SHP77 treated with DMSO at 0.1 percent for 48 hours (cell line): ENCODE data around the gene OR6C2.
"Not testable (repeated sequence)": the region's sequence is repeated elsewhere in the genome, so short reads cannot be mapped to it uniquely, and the experiment has no call there.

Experiments
- DNase-seq: peaks from one replicate; lab custom pipeline; 2025; lab: John Stamatoyannopoulos, UW

The OR6C2 gene

DNA sequence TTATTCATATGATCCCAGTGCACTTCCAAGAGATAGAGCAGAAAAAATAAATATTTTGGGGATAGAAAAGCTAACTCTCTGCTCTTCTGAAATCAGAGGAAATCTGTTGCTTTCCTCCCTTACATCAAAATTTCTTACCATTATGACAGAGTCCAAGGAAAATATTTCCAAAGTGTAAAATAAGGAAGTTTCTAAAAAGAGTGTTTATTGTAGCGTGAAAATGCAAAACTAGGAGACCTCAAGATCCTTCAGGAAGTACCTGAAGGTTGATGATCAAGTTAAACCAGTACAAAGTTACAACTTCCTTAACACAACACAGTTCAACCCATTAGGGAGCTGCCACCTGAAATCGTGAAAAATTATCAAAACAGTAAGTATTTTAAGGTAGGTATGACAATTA, at the start of gene OR6C2:
TSS of gene OR6C2 (plus strand) at position 301 of the 400 bp plus-strand sequence. CDS start 8,138 bp downstream, outside the sequence.
- DNase-seq: no peak

DNA sequence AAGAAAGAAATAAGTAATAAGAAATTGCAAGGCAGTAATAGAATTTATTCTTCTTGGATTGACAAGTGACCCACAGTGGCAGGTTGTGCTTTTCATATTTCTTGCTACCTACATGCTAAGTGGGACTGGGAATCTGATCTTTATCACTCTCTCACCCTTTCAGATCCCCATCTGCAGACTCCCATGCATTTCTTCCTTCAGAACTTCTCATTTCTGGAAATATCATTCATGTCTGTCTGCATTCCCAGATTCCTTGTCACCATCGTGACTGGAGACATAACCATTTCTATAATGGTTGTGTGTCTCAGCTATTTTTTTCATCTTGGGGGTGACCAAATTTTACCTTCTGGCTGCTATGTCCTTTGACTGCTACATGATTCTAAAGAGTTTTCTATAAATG, 47.5 kb upstream of the OR6C2 start:
- no peak for DNase-seq

DNA sequence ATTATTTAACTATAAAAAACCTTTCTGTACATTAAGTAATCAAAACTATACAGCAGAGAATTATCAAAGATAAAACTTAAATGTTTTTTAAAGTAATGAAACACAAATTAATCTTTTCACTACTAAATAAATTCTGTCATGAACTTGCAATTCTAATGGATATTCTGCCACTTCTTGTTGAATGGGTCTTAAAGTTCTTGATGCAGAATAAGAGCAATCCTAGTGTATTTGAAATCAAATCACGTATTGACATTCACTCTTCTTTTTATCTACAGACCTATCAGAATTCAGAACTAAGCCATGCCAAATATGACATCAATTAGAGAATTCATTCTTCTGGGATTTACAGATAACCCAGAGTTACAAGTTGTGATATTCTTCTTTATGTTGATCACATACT, 43.6 kb upstream of the OR6C2 start, which contains the start of gene OR6C65:
TSS of gene OR6C65 (plus strand) at position 301 of the 400 bp plus-strand sequence. CDS start at position 301, 0 bp downstream.
- no peak for DNase-seq

DNA sequence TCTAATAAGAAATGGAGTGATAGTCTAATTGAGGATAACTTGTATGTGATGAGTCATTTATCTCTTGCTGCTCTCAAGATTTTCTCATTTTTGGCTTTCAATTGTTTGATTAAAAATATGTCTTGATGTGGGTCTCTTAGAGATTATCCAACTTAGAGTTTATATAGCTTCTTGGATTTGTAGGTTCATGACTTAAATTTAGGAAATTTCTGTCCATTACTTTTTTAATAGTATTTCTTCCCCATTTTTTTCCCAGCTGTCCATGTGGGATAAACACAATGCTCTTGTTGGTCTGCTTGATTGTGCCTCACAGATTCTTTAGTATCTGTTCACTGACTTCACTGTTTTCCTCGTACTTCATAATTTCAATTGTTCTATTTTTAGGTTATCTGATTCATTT, 36.0 kb upstream of the OR6C2 start:
- no peak for DNase-seq

DNA sequence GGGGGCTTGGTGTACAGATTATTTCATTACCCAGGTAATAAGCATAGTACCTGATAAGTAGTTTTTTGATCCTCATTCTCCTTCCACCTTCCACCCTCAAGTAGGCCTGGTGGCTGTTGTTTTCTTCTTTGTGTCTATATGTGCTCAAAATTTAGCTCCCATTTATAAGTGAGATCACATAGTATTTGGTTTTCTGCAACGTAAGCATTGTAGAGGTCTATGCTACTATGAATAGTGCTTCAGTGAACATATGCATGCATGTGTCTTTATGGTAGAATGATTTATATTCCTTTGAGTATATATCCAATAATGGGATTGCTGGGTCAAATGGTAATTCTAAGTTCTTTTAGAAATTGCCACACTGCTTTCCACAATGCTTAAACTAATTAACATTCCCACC, 34.7 kb upstream of the OR6C2 start:
- DNase-seq: not testable (repeated sequence)

DNA sequence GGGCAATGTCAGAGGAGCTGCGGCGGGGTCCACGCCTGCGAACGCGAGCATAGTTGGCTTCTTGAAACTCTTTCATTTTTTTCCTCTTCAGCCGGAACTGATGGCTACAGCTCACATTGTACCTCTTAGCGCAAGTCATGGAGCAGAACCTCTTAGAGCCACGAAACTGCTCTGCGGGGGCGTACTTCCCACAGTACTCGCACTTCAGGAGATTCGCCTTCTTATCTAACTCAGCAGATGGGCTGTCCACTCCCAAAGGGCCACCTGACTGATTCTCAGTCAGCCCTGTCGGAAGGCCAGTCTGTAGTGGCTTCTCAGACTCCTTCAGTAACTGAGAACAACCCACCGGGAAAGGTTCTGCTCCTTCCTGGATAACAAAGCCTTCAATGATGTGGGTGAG, 31.7 kb upstream of the OR6C2 start:
- not testable (repeated sequence) for DNase-seq

DNA sequence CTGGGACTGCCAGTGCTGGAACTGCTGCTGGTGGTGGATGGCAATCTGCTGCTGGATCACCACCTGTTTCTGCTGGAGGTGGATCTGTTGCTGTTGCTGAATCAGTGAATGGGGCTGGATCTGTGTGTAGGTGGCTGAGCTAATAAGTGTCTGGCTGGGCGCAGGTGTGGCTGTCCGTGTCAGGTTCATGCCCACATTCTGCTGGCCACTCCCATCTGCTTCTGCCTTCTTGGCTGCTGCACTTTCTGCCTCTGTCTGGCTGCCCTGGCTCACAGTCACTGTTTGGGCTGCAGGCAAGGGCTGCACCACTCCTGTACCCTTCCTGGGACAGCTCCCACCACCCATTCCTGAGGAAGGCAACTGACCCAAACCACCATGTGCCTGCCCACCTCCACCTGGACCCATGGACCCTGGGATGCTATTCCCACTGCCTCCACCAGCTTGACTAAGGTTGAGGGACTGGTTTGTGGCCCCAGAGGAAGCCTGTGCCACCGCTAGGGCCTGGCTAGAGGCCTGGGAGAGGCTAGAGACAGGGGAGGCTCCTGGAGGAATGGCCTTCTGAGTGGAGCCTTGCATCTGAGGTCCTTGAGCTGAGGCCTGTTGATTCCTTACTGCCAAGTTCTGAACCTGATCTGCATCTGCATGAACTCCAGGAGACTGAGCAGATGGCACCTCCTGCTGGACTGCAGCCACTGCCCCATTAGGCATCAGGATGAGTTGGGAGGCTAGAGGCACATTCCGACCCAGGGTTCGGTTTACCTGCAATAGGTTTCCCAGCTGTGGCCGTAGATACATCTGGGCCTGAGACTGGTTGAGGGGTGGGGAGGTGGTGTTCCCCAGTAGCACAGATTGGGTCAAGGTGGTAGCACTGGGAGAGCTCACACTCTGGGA, 30.1 kb upstream of the OR6C2 start:
- not testable (repeated sequence) for DNase-seq

DNA sequence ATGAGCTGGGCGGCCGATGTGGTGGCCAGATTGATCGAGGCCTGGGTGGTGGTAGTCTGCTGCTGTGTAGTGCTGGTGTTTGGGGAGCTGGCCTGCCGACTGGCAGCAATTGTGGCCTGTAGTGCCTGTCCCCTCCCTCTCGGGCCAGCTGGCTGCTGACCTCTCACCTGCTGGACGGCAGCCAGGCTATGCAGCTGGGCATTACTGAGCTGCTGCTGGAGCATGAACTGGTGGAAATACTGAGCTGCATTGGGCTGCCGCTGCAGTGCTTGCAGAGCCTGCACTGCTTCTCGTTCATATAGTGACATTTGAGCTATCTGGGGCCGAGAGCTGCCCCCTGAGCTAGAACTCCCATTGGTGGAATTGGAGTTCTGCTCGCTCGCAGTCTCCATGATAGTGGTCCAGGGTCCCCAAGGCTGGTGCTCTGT, 29.5 kb upstream of the OR6C2 start:
- DNase-seq: not testable (repeated sequence)

DNA sequence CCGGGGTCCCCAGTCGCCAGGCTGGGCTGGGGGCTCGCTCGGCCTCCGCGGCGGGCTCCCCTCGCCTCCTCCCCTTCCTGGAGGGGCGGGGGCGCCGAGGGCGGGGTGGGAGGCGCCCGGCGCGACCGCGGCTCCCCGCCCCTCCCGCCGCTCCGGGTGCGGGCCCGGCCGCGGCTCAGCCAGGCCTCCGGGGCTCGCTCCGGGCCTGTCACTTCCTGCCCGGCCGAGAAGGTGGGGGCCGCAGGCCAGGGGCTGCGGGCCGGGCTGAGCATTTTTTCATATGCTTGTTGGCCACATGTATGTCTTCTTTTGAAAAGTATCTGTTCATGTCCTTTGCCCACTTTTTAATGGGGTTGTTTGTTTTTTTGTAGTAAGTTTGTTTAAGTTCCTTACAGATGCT, 29.0 kb upstream of the OR6C2 start:
- DNase-seq: not testable (repeated sequence)

DNA sequence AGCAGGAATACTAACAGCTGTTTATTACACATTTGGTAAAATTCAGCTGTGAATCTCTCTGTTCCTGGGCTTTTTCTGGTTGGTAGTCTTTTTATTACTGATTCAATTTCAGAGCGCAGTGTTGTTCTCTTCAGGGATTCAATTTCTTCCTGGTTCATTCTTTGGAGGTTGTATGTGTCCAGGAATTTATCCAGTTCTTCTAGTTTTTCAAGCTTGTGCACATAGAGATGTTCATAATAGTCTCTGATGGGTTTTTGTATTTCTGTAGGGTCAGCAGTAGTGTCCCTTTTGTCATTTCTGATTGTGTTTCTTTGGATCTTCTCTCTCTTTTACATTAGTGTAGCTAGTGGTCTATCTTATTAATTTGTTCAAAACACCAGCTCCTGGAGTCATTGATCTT, 26.9 kb upstream of the OR6C2 start:
- DNase-seq: no peak

DNA sequence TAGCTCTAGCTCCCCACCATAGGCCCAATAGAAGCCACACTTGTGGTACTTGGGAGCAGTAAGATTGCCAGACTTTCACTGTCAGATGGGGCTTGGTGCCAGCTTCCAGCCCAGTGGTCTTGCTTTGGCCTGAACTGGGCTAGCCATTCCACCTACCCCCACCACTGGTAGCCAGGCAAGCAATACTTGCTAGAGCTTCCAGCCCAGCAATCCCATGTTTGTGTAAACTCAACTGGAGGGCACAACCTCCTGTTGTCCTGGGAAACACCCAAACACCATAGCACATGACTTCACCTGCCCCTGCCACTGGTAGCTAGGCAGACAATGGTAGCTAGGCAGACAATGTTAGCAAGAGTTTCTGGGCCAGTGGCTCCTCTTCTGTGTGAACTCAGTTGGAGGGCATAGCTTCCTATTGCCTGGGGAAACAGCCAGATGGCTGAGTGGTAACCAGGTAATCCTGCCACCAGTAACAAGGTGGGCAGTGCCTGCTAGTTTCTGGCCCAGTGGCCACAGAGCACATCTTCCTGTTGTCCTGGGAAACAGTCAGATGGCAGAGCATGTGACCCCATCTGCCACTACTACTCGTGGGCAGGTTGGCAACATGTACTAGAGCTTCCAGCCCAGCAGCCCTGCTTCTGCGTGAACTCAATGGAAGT, 23.4 kb upstream of the OR6C2 start:
- no peak for DNase-seq

DNA sequence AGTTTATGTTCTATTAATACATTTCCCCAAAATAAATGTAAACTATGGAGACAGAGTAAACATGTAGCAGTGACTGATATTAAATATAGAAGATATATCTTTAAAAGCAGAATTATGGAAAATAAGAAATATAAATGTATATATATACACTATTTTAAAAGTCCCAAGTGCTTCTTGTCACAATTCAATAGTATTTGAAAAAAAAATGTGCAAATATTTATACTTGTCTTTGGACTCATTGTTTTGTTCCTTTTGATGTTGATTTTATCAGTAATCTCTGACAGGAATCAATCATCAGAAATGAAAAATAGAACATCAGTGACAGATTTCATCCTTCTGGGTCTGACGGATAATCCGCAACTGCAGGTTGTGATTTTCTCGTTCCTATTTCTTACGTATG, 17.9 kb upstream of the OR6C2 start, which contains the start of gene OR6C76:
TSS of gene OR6C76 (plus strand) at position 301 of the 400 bp plus-strand sequence. CDS start at position 301, 0 bp downstream.
- no peak for DNase-seq

DNA sequence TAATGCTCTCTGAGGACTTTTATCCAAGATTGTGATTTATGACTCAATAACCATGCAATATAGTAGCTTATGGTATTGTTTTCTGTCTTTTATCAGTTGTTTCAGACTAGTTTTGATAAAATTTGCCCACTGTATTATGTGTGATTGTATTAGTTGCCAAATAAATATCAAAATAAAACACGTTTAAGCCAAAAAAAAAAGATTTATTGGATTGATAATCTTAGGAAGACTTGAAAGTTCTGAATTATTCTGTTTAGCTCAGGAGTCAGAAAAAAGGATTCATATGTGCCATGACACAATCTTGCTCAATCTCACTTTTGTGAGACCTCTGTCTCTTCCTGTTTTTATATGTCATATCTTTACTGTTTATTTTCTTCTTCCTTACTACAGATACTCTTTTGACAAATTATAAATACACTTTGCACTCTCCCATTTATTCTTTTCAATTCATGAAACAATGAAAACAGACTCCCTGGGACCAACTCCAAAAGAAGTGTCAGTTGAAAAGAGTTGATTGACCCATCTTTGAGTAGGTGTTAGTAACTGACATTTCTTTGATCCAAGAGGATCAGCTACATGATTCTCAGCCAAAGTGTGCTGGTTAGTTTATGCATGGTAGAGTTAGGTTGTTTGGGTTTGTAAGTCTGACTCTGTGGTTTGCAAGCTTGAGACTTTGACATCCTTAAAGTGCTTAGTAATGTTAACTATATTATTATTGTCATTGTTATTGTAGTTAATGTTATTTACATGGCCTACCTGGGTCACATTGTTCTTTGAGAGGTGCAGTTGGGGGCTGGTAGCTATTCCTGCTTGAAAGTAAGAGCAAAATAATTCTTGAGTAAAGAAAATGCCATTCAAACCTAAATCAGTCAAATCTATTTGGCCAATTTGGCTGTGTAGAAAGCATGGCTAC, 15.3 kb upstream of the OR6C2 start:
- DNase-seq: no peak

DNA sequence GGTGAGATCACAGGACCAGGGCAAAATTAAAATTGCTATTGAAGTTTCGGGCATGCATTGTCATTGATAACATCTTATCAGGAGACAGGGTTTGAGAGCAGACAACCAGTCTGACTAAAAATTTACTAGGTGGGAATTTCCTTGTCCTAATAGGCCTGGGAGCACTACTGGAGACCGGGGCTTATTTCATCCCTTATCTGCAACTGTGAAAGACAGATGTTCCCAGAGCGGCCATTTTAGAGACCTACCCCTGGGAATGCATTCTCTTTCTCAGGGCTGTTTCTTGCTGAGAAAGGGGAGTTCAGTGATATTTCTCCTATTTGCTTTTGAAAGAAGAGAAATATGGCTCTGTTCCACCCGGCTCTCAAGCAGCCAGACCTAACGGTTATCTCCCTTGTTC, 2.6 kb upstream of the OR6C2 start:
- DNase-seq: not testable (repeated sequence)

DNA sequence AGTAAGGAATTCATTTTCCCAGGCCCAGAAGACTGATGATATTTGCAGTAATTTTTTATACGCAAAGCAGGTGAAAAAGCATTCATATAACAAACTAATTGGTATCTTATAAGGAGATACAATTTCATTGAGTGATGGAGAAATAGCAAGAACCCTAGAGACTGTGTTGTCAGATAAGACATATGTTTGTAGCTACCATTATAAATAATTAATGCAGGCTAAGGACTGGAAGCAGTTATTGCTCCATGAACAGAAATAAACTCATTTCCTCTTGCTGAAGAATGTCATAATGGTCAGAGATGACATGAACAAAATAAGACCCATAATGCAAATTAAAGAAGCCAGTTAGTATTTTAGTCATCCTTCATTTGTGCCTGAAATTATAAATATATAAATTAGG, 1.5 kb downstream of the OR6C2 start:
- no peak for DNase-seq

DNA sequence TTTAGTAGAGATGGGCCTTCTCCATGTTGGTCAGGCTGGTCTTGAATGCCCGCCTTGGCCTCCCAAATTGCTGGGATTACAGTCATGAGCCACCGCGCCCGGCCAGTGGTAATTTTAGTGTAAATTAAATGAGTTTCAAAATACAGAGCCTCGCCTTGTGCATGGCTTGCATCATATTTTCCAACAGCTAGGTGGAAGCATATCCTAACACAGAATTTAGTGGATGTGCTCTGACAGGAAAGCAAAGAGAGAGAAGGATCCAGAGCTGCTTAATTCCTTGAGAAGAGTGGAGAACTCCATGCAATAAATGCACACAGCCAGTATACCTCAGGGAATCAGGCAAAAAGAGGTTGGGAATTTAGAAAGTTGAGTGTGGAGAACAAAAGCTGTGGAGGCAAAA, 2.5 kb downstream of the OR6C2 start:
- no peak for DNase-seq

DNA sequence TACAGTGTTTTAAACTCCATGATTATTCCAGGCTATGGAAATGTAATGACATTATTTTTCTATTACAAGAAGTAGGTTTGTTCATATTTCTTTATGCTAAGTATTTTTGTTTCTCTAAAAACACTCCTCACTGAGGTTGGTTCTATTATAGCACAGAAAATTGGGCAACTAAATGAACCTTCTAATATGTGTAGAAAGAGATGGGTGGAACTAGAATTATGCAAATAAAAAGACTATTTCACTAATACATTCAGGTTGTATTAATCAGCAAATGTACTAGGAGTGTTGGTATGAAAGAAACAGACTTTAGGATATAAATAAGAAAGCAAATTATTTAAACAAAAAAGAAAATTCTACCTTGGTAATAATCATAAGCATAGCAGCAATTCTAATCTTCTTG, 4.9 kb downstream of the OR6C2 start:
- no peak for DNase-seq

DNA sequence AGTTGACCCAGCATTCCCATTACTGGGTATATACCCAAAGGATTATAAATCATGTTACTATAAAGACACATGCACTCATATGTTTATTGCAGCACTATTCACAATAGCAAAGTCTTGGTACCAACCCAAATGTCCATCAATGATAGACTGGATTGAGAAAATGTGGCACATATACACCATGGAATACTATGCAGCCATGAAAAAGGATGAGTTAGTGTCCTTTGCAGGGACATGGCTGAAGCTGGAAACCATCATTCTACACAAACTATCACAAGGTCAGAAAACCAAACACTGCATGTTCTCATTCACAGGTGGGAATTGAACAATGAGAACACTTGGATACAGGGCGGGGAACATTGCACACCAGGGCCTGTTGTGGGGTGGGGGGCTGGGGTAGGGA, 21.1 kb downstream of the OR6C2 start:
- not testable (repeated sequence) for DNase-seq

DNA sequence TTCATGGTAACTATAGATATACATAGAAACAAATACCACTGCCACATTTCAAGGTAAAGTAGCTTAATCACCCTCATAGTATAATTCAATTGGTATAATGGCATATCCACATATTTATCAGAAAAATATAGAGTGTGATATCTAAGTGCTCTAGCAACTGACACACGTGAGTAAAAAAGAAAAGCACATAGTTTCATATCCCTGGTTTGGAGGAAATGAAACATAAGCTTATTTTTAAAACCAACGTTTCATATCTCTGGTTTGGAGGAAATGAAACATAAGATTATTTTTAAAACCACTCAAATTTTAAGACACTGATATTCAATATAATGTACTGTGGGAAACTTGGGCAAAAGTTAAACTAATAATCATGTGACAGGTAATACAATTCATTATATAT, 24.0 kb downstream of the OR6C2 start:
- no peak for DNase-seq

DNA sequence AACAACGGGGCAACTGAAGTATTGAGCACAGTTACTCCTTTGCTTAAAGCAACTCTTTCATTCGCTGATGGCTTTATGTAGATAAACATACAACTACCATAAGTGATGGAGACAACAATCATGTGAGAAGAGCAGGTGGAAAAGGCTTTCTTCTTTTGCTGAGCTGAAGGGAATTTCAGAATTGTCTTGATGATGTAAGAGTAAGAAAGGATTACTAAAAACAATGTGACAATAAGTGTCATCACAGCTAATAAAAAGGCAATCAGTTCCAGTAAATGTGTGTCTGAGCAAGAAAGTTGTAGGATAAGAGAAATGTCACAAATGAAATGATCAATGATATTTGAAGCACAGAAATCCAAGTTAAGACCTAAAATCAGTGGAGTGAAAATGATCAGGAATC, 25.4 kb downstream of the OR6C2 start:
- no peak for DNase-seq

DNA sequence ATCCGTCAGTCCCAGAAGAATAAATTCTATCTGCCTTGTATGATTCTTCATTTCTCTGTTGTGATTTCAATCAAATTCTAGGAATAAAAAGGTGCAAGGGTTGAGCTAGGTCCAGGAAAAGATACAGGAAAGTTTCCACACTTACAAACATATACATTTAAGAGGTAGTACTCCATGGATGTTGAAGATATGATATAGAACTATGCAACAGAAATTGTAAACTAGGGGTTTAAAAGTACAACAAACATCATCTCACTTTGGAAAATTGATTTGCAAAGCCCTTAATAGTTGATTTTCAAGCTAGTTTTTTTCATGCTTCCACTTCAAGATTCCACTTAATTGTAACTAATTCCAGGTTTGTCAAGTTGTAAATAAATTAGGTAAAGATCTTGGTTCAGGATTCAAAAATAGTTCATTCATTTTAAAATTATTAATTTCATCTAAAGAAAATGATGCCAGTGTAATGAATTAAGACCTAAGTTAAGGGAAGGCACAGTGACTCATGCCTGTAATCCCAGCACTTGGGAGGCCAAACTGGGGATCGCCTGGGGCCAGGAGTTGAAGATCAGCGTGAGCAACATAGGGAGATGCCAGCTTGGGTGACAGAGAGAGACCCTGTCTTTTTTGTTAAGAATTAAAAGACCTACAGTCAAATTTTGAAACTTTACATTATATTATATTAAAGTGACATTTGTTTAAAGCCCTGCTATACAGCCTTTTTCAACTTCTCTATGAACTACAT, 26.4 kb downstream of the OR6C2 start, which contains the start of gene OR6C70:
TSS of gene OR6C70 (minus strand) at position 51 of the 742 bp plus-strand sequence. CDS start at position 51, 0 bp downstream.
- DNase-seq: no peak
